ENCODE data around the gene PCNX1.

- TF ChIP-seq CTCF (IDR thresholded peaks at IDR 0.05; ENCODE audit: low read depth, low read length) (no peak), POLR2A (IDR thresholded peaks at IDR 0.05; ENCODE audit: extremely low read depth, insufficient read length) (no peak), MYC (IDR thresholded peaks at IDR 0.05; ENCODE audit: low read depth, low read length) (no peak)
Observed at GRCh38 chr14:71060274-71060673, 153.0 kb downstream of the PCNX1 start.
